ENCODE measurements around the gene UNC119B.

Gene UNC119B

GRCh38 chr12:120736404-120737331 is 26.4 kb downstream of the UNC119B start:
- ChIA-PET POLR2A (ENCODE audit: low non-redundant PET) (no interaction called here), CTCF (no interaction called here)
- no peak for TF ChIP-seq CTCF (conservative IDR thresholded peaks at IDR 0.05; ENCODE audit: low read depth)
- H3K27ac ChIP-seq, result no peak overlapping the region
- DNase-seq (ENCODE audit: low spot score), result no peak

GRCh38 chr12:120737557-120738251 is 27.4 kb downstream of the UNC119B start:
- no peak for DNase-seq (ENCODE audit: low spot score)
- POLR2A ChIA-PET (ENCODE audit: low non-redundant PET), result no interaction called here
- CTCF ChIA-PET, result no interaction called here

GRCh38 chr12:120738252-120739030 is 28.2 kb downstream of the UNC119B start:
- no peak for TF ChIP-seq CTCF (conservative IDR thresholded peaks at IDR 0.05; ENCODE audit: low read depth)
- no peak overlapping the region for H3K27ac ChIP-seq
- no peak for DNase-seq (ENCODE audit: low spot score)
- ChIA-PET POLR2A (ENCODE audit: low non-redundant PET) (no interaction called here), CTCF (interaction anchor here (0.6 kb wide), 1 partner anchor 162 kb away, joined by 6 read pairs; no protein-coding TSS in a partner anchor)

More at GRCh38 chr12:120737557-120738251, 27.4 kb downstream of the UNC119B start:
- H3K27ac ChIP-seq, result no peak overlapping the region
- TF ChIP-seq CTCF (conservative IDR thresholded peaks at IDR 0.05; ENCODE audit: low read depth), result no peak

GRCh38 chr12:120739031-120739762 is 28.9 kb downstream of the UNC119B start:
- CTCF ChIA-PET, result interaction anchor here (0.6 kb wide), 2 partner anchors 161 to 232 kb away, joined by 3 to 6 read pairs; no protein-coding TSS in a partner anchor
- POLR2A ChIA-PET (ENCODE audit: low non-redundant PET), result no interaction called here
- TF ChIP-seq CTCF (conservative IDR thresholded peaks at IDR 0.05; ENCODE audit: low read depth), result no peak
- H3K27ac ChIP-seq, result no peak overlapping the region
- no peak for DNase-seq (ENCODE audit: low spot score)

- H3K27ac ChIP-seq, result no peak overlapping the region
- POLR2A ChIA-PET (ENCODE audit: low non-redundant PET), result no interaction called here
- no peak for DNase-seq (ENCODE audit: low spot score)
- CTCF ChIA-PET, result interaction anchor here (0.6 kb wide), 1 partner anchor 26 kb away, joined by 3 read pairs; no protein-coding TSS in a partner anchor
- TF ChIP-seq CTCF (conservative IDR thresholded peaks at IDR 0.05; ENCODE audit: low read depth), result no peak
Measured at GRCh38 chr12:120739821-120740613, 29.8 kb downstream of the UNC119B start.

Measured in RWPE1 (cell line).